DND-41 (cell line): ENCODE measurements around the gene SPAG16.

Source experiments
- ATAC-seq: fragments of 200-7000 bp; cut with Tn5 transposase; 3 replicates; pipeline ENCODE4 v1.9.1; 2021; ENCODE audit warnings: low read depth; ENCODE audit not compliant: insufficient read depth
- DNase-seq: peaks from one replicate; pipeline ENCODE4 v3.0.0-alpha.2; 2020
- H2AFZ ChIP-seq: 2 replicates; pipeline ENCODE4 v1.6.0; 2012; ENCODE audit warnings: low read depth, low read length
- H3K27ac ChIP-seq: 2 replicates; pipeline ENCODE4 v1.5.1; 2012; ENCODE audit warnings: low read length, inconsistent platforms
- H3K27me3 ChIP-seq: fragments of 200-600 bp; sonication (generic); 2 replicates; pipeline ENCODE4 v1.6.0; 2012; ENCODE audit warnings: low read length, mild to moderate bottlenecking, inconsistent platforms; ENCODE audit not compliant: insufficient read depth, poor library complexity
- H3K36me3 ChIP-seq: 2 replicates; pipeline ENCODE4 v1.5.1; 2012; ENCODE audit warnings: low read length, inconsistent platforms; ENCODE audit not compliant: insufficient read depth
- H3K4me1 ChIP-seq: 2 replicates; pipeline ENCODE4 v1.5.1; 2012; ENCODE audit warnings: mild to moderate bottlenecking, low read length; ENCODE audit not compliant: insufficient read depth
- H3K4me2 ChIP-seq: 2 replicates; pipeline ENCODE4 v1.6.0; 2012; ENCODE audit warnings: mild to moderate bottlenecking, moderate library complexity, low read length, inconsistent platforms; ENCODE audit not compliant: insufficient read depth
- H3K4me3 ChIP-seq, 2 experiments: fragments of 200-600 bp in 1 of 2; shearing (Covaris generic) in 1 of 2; 2 replicates each; pipeline ENCODE4 v1.5.1; 2012 to 2016; ENCODE audit warnings: inconsistent platforms in 2 of 2, low read length in 2 of 2, mild to moderate bottlenecking in 2 of 2, low read depth in 1 of 2, moderate library complexity in 1 of 2
- H3K79me2 ChIP-seq: 2 replicates; pipeline ENCODE4 v1.6.0; 2012; ENCODE audit warnings: low read length, inconsistent platforms; ENCODE audit not compliant: insufficient read depth
- H3K9ac ChIP-seq: 2 replicates; pipeline ENCODE4 v1.6.0; 2012; ENCODE audit warnings: low read depth, mild to moderate bottlenecking, inconsistent platforms, low read length, moderate library complexity
- H3K9me3 ChIP-seq: 2 replicates; pipeline ENCODE4 v1.5.1; 2012; ENCODE audit warnings: low read length, moderate library complexity, mild to moderate bottlenecking, inconsistent platforms; ENCODE audit not compliant: insufficient read depth, severe bottlenecking
- H4K20me1 ChIP-seq: 2 replicates; pipeline ENCODE4 v1.6.0; 2012; ENCODE audit warnings: low read length; ENCODE audit not compliant: insufficient read depth
- EZH2 ChIP-seq: IDR thresholded peaks from 3 replicates; pipeline ENCODE4 v1.6.1; 2012; ENCODE audit warnings: borderline replicate concordance, low read depth, mild to moderate bottlenecking, moderate library complexity, low read length, inconsistent platforms; ENCODE audit not compliant: severe bottlenecking
- TF ChIP-seq, protein P1 (sequence below): IDR thresholded peaks from 2 replicates; pipeline ENCODE4 v1.5.1; 2012; ENCODE audit warnings: borderline replicate concordance, low read length, moderate library complexity, mild to moderate bottlenecking; ENCODE audit not compliant: poor library complexity, severe bottlenecking; ENCODE audit errors: extremely low read depth

The SPAG16 gene

DNA sequence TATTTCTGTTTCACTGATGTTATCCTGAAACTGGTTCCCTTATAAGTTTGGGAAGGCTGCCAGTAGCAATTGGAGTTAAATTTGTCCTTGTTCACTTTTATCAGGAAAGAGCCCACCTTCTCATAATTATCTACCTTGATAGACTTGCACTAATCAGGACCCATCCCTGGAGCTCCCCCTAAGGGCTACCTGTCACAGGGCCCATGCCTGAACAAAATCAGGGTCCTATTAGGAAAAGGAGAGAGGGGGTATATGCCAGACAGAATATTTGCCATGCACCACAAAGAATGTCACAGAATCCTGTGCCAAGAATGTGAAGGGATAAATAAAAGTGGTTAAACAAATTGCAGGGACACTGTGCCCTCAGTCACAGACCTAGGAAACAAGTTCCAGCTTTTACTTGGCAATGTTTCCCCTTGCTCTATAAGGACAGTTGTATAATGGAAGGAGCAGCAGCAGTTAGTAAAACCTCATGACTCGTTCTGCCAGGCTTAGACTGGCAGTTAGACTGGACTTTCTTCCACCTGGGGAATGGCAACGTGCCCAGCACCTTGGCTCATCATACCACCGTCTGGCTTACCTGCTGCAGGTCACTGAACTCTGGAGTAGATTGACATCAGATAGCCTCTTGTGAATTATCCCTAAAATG, 1094.3 kb downstream of the SPAG16 start:
- Histone ChIP-seq H3K4me1 (peaks cover 13% of the 10 kb centered on the region), H4K20me1 (no peaks in the 10 kb centered on the region), H3K27me3 (no peaks in the 10 kb centered on the region), H3K27ac (no peak overlapping the region), H3K9ac (no peak overlapping the region), H3K9me3 (no peaks in the 10 kb centered on the region), H3K36me3 (no peaks in the 10 kb centered on the region), H2AFZ (no peak overlapping the region), H3K4me2 (no peak overlapping the region), H3K79me2 (no peaks in the 10 kb centered on the region), H3K4me3 (no peak overlapping the region)
- no peak for ATAC-seq
- TF ChIP-seq, protein P1, sequence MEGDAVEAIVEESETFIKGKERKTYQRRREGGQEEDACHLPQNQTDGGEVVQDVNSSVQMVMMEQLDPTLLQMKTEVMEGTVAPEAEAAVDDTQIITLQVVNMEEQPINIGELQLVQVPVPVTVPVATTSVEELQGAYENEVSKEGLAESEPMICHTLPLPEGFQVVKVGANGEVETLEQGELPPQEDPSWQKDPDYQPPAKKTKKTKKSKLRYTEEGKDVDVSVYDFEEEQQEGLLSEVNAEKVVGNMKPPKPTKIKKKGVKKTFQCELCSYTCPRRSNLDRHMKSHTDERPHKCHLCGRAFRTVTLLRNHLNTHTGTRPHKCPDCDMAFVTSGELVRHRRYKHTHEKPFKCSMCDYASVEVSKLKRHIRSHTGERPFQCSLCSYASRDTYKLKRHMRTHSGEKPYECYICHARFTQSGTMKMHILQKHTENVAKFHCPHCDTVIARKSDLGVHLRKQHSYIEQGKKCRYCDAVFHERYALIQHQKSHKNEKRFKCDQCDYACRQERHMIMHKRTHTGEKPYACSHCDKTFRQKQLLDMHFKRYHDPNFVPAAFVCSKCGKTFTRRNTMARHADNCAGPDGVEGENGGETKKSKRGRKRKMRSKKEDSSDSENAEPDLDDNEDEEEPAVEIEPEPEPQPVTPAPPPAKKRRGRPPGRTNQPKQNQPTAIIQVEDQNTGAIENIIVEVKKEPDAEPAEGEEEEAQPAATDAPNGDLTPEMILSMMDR: peak; percentile 19
- TF ChIP-seq EZH2: no peak
- DNase-seq: no peak

DNA sequence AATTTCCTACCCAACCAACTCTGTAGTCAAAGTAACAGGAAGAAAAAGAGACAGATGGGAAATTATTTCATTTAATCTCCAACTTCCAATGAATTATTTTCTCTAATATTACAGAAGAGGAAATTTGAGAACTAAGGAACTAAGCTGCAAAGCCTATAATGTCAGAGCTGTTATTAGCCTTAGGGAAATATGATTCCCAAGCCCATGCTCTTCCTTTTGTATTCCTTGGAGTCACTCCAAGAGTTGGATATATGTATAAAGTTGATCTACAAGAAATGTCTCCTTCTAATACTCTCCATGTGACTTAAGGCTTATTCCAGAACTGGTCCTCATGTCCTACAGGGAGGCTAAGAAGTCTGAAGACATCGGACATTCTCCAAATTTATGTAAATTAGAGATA, 1095.0 kb downstream of the SPAG16 start:
- no peak overlapping the region for H3K4me2 ChIP-seq
- DNase-seq (no peak), ATAC-seq (no peak)
- H2AFZ ChIP-seq: no peak overlapping the region
- H3K4me3 ChIP-seq: no peak overlapping the region
- no peaks in the 10 kb centered on the region for H3K9me3 ChIP-seq
- no peak overlapping the region for H3K9ac ChIP-seq
- peaks cover 13% of the 10 kb centered on the region for H3K4me1 ChIP-seq
- H3K79me2 ChIP-seq: no peaks in the 10 kb centered on the region
- no peaks in the 10 kb centered on the region for H3K27me3 ChIP-seq
- H3K27ac ChIP-seq: no peak overlapping the region
- no peak for TF ChIP-seq EZH2
- TF ChIP-seq, protein P1: no peak
- H3K36me3 ChIP-seq: no peaks in the 10 kb centered on the region
- H4K20me1 ChIP-seq: no peaks in the 10 kb centered on the region

DNA sequence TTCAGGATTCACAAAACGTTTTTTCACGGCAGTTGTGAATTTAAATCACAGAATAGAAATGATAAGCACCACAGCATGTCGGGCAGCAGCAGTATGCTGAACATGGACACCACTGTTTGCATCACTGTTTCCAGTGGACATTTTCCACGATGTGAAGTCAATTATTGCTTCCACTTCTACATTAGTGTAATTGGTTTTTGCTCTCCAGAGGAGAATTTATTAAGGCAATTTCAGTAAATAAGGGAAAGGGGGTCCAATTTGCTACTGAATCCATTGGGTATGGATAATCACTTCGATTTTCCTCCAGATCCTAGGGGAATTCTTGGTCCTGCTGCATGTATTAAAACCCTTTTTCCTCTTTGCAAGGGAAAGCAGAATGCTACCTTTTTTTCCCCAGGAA, 1096.4 kb downstream of the SPAG16 start:
- Histone ChIP-seq H3K9me3 (no peaks in the 10 kb centered on the region), H4K20me1 (no peaks in the 10 kb centered on the region), H3K79me2 (no peaks in the 10 kb centered on the region), H3K4me3 (no peak overlapping the region), H3K36me3 (no peaks in the 10 kb centered on the region), H3K4me2 (no peak overlapping the region), H3K4me1 (peaks cover 13% of the 10 kb centered on the region), H3K9ac (no peak overlapping the region), H3K27ac (no peak overlapping the region), H3K27me3 (no peaks in the 10 kb centered on the region), H2AFZ (no peak overlapping the region)
- TF ChIP-seq, protein P1: no peak
- TF ChIP-seq EZH2: no peak
- DNase-seq (no peak), ATAC-seq (no peak)

DNA sequence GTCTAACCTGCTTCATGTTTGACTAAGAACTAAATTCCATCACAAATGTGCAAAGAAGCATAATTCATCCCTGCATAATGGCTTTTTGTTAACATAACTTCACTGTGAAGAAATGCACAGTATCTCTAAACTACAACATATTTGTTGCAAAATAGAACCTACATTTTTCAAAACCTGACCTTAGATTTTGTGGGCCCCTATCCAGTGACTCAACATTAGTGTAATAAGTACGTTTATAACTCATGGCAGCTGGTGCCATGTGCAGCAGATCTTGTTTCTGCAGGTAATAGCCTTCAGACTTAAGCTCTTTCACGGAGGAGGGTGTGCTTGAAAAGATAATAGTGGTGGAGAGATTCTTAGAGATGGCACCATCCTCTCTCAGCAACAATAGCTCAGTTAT, 1098.0 kb downstream of the SPAG16 start:
- DNase-seq: no peak

More for the DNA sequence above, 1098.0 kb downstream of the SPAG16 start:
- Histone ChIP-seq H3K4me1 (peaks cover 4% of the 10 kb centered on the region), H3K36me3 (no peaks in the 10 kb centered on the region), H2AFZ (no peak overlapping the region), H3K9me3 (no peaks in the 10 kb centered on the region), H3K4me3 (no peak overlapping the region), H3K79me2 (no peaks in the 10 kb centered on the region), H3K9ac (no peak overlapping the region), H3K4me2 (no peak overlapping the region), H3K27ac (no peak overlapping the region), H3K27me3 (no peaks in the 10 kb centered on the region), H4K20me1 (no peaks in the 10 kb centered on the region)
- no peak for TF ChIP-seq EZH2
- TF ChIP-seq, protein P1: no peak
- no peak for ATAC-seq
